HG03521 (cell line): ENCODE measurements around the gene PPP2R2C.

Experiments used
- ATAC-seq: cut with Tn5 transposase; IDR thresholded peaks from one replicate; pipeline ENCODE4 v1.9.1; 2021; ENCODE audit warnings: mild to moderate bottlenecking, moderate library complexity; ENCODE audit not compliant: unreplicated experiment

The PPP2R2C gene

DNA sequence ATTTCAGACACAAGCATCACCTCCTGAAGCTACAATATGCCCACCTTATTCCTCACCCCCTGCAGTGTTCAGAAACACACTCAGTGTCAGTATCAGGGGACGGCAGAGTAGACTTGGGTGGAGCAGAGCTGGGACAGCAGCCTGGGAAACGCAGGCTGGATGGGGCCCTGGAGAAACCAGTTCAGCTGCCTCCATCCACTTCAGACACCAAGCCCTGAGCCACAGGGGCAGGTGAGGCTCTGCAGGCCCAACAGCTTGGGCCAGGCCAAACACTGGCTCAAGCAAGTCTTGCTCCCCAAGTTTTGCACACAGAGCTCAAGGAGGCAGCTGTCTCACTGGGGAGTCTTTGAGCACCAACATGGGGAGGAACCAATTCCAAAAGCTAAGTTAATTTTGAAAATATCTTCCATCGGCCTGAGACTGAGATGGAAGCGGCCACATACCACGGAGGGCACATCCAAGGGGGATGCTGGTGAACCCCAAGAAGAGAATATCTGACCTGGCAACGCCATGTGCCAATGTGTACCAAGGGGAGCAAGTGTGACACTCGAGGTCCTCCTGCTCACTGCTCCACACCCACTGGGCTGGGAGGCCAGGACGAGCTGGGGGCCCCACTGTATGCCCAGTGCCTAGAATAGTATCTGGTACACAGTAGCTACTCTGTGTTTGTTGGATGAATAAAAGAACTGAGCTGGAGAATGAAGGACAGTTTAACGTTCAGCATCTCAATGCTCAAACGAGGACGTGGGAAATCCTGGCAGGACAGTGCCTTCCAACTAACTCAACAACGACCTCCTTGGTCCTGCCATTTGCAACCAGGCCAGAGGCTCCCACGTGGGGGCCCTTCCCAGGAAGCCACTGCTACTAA lies 45.6 kb downstream of the PPP2R2C start:
- no peak for ATAC-seq

DNA sequence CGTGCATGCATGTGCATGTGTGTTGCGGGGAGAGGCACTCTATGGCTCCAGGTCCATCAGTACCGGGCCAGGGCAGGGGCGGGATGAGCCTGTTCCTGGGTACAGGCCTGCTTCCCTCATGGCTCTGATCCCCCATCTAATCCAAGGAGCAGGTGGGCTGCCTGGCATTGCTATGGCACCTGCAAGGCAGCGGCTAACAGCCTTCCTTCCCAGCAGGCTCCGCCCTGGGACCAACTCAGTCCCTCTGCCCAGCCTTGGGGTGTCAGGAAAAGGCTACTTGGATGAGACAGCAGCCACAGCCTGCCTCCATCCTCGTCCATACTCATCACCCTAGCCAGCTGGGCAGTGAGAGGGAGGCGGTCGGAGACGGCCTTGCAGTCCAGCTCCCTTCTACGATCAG lies 46.5 kb downstream of the PPP2R2C start:
- no peak for ATAC-seq

DNA sequence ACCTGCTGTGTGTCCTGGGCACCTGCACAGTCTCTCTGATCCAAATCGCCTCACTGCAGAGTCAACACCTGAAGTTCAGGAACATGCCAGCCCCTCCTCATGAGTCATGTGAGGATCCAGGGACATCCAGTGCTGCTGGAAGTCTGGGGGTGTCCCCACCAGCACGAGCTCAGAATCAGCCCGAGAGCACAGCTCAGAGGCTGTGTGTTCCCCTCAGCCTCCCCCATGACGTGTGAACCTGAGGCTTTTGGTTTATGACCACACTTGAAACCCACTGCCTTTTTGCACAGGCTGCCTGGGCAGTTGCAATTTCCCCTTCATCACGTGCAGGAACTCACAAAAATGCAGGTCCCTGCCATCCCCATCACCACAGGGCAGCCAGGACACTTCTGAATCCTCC lies 47.1 kb downstream of the PPP2R2C start:
- ATAC-seq = no peak

DNA sequence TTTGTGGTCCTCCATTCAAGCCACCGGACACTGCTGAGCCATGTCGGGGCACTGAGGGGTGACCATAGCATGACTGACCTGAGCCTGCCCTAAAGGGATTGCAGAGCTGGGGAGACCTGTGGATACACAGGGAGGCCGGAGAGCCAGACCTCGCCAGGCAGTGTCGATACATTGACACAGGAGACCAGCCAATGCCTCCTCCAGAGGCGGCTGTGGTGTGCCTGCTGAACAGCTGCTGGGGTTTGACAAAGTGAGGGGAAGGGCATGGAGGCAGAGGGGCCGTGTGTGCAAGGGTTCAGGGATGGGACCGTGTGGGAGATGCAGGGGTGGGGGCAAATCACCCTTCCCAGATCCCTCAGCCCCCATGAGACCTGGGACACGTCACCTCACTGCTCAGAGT lies 48.0 kb downstream of the PPP2R2C start:
- ATAC-seq = no peak

DNA sequence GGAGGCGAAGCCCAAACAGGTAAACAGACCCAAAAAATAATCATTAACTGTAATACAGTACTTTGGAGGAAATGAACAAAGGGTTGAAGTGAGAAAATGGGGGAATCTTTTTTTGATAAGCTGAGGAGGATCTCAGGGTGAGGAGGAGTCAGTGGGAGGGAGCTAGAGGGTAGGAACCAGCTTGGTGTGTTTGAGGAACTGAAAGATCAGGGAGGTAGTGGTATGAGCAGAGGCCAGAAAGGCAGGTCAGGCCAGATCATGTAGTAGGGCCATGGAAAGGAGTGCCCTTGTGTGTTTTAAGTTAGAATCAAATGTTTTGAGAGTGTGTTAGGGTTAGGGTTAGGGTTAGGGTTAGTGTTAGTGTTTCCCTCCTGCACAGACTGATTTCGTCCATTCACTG lies 48.8 kb downstream of the PPP2R2C start:
- ATAC-seq = peak; percentile 92

DNA sequence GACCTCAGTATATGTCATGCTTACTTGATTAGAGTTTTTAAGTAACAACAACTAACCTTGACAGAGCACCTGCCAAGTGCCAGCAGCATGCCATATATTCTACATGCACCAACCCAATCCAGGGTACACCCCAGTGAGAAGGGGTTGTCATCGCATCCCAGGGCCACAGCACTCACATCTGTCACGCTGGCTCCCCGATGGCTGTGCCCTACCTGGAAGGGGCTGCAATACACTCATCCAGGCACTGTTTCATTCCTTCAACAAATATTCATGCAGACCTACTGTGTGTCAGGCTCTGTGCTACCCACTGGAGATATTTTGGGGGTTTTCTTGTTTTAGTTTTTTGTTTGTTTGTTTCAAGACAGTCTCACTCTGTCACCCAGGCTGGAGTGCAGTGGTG lies 49.5 kb downstream of the PPP2R2C start:
- no peak for ATAC-seq

DNA sequence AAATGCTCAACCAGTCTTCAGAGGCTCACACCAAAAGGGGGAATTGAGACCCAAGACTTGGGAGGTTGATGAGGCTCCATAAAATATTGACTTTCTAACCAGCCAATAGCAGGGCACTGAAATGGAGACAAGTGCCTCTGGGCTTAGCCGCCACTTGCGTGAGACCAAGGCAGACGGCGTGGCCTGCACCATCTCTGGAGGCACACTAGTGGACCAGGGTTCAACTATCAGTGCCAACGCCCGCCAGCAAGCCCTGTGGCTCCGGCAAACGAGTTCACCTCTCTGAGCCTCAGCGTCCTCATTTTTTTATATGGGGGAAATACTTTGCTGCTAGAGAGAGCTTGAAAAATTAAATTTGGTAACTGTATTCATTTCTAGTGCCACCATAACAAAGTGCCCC lies 50.3 kb downstream of the PPP2R2C start:
- no peak for ATAC-seq

DNA sequence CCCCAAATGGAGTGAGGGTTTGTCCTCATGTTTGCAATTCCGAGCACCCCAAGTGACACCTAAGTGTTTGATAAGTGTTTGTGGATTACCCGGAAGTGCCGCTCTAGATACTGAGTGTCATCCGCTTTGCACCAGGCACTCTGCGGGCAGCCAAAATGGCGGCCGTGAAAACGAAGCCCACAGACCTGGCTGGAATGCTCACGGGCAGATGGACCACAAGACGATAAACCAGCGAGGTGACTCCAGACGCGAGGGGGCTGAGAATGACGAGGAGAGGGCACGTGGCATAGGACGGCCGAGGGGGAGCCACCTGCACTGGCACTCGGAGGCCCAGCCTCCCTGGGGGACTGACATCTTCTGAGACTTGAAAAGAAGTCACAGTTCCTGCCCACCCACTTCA lies 51.0 kb downstream of the PPP2R2C start:
- ATAC-seq = no peak

DNA sequence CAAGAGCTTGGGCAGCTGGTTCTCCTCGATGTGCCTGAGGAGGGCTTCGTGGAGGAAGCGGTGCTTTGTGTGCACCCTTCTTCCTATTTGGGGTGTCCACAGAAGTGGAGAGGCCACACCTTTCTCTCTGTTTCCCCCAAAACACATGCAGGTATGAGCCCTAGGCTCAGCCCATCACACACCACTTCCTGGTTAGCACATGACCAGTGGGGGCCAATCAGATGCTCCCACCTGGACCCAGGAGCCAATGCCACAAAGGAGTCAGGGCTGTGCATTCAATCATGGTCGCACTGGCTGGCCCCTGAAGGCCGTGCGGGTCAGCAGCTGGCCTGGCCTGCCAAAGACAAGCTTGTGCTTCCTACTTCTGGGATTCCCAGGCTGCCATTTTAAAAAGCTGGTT lies 51.4 kb downstream of the PPP2R2C start:
- no peak for ATAC-seq

DNA sequence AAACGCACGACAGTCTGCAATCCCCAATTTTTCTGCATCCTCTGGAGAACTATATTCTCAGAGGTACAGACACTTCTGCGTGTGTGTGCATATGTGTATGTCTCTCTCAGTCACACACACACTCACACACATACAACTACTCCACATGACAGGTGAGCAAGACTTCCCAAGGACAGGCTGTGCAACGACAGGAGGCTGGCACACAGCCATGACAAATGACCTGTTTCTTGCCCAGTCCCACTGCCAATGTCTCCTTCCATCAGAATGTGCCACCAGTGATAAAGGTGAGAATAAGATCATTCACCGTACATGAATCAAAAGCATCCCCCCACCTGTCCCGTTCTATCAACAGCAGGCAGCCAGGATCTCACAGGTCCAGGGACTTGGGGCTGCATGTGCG lies 52.4 kb downstream of the PPP2R2C start:
- no peak for ATAC-seq

DNA sequence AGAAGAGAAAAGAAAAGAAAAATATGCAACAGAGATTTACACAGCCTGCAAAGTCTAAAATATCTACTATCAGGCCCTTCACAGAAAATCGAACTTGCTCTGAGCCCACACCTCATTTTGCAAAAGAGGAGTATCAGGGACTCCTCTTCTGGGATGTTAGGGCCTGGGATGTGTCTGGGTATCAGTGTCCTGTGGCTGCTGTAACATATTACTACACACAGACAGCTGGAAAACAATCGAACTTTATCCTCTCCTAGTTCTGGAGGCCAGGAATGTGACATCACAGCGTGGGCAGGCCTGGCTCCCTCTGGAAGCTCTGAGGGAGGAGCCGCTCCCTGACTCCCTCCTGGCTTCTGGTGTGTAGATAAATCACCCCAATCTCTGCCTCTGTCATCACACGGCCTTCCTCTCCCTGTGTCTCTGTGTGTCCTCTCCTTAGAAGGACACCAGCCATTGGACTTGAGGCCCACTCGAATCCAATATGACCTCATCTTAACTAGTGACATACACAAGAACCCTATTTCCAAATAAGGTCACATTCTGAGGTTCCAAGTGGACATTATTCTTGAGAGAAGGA lies 52.9 kb downstream of the PPP2R2C start:
- ATAC-seq = no peak

DNA sequence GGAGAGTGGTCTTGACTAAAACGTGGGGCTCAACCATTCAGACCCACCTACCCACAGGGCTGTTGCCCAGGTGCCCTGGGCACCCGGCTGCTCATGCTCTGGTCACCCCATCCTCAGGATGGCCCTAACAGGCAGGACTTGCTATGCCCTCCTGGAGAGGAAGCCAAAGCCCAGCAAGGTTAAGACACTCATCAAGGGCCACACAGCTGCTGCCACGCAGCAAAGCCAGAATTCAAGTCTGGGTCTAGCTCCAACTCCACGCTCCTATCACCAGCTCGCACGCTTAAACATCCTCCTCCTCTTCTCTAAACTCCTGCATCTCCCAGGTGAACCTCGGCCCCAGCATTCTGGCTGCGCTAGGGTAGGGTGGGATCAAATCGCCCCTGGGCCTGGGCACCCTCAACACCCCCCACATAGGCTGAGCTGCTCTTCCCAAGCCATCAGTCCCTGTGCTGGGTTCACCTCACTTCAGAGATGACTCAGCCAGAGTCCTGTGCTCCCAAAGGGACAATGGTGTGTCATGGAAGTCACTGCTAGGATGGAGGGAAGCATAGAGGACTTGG lies 54.1 kb downstream of the PPP2R2C start:
- ATAC-seq = no peak

DNA sequence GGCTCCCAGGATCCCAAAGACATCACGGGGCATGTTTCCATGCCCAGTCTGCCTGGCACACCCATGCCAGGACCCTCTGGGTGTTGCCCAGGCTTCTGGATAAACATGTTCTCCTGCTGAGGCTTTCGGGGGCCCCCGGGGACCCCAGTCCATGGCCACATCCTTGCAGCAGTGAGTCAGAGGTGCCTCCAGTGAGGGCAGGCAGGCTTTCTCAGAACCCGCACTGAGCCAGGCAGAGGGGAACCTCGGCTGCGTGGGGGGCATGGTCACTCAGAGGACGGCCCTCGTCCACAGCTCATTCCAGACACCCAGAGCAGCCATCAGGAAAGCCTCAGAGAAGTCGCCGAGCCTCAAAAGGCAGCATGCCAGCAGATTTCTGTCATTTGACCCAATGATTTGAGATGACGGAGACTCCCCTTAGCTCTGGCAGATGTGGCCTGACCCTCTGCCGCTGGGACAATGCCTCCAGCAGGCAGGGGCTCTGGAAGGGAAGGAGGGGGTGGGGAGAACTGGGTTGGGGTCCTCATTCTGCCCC lies 54.8 kb downstream of the PPP2R2C start:
- ATAC-seq = no peak

DNA sequence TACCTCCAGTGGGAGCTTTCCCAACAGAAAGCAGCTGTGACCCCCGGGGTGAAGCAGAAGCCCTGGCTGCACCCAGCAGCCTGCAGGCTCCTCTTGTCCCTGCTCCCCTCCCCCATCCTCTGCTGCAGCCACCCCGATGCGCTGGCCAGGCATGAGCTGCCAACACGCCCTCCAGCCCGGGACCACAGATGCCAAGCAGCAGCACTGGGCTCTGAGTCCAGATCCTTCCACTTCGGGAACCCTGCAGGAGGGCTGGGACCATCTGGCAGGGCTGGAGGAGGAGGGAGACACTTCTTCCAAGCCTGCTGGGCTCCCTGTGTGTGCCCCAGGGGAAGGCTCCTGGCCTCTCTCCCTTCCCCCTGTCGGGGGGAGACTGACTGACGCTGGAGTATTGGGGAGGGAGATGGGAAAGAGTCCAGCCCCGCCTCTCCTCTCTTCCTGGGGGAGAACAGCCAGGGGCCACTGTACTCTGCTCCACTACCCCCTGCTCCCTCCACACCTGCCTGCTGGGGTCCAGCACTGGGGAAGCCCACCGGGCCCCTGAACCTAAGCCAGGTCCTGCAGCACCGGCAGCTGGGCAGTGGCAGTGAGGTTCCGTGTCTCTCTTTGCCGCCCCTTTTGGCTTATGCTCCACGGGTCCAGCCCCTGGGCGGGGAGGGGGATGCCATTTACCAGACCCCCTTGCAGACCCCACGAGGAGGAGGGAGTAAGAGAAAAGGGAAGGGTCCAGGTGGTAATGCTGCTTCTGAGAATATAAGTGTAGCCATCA lies 55.7 kb downstream of the PPP2R2C start:
- ATAC-seq = no peak

DNA sequence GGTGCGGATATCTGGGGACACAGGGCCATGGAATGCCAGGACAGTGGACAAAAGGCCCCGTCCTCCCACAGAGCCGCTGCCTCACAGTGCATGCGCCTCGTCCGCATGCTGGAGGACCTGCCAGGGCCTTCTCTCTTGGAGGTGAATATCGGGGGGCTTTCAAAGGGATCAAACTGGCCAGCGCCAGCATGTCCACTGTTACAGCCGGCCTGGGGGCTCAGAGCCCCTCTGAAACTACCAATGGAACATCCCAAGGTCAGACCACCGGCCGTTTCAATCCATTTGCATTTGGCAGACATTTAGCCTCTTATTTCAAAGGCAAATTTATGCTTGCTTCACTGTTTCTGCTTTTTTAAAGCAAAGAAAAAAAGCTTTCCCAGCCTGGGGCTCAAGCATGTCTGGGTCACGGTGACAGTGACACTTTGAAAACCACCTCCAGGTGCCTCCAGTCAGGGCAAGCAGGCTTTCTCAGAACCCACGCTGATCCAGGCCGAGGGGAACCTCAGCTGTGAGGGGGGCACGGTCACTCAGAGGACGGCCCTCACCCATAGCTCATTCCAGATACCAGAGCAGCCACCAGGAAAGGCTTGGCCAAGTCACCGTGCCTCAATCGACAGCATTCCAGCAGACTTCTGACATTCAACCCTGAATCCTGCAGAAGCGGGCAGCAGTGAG lies 57.2 kb downstream of the PPP2R2C start:
- no peak for ATAC-seq

DNA sequence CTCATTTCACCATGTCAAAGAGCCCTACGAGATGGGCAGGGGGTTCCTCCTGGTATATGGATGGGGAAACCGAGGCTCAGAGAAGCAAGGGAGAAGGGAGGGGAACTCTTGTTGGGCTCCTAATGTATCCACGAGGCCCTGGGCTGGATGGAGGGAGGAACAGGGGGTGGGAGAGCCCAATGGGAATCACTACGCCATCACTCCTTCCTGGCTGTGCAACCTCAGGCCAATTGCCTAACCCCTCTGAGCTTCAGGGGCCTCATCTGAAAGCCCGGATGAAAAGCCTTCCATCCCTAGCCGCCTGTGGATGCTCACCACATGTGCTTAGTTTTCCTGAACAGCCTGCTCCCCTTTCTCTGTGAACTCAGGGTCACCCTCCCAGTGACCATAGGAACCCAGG lies 57.8 kb downstream of the PPP2R2C start:
- ATAC-seq = no peak

DNA sequence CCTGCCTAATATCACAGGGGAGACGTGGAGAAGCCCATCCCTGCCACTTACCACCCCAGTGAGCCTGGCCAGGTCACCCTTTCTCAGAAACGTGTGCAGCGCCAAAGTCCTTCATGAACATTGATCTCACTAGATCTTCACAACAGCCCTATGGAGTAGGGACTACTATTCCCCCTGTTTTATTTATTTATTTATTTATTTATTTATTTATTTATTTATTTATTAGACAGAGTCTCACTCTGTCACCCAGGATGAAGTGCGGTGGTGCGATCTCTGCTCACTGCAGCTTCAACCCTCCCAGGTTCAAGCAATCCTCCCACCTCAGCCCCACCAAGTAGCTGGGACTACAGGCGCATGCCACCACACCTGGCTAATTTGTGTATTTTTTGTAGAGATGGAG lies 61.8 kb downstream of the PPP2R2C start:
- ATAC-seq = no peak

DNA sequence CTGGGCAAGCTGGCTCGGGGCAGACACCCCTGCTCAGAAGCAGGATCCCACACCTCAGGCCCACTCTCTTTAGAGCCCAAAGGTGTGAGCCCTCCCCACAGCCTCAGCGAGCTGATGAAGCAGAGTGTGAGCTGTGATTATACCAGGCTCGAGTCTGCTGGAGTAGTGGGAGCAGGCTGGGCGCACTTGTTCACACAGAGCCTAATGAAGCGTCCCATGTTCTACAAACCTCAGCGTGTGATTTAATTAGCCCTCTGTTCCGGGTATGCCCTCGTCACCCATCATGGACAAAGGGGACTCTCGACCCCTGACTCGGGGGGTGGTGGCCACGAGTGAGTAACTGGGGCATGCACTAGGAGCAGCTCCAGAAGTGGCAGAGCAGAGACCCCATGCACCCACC lies 62.3 kb downstream of the PPP2R2C start:
- ATAC-seq = no peak

DNA sequence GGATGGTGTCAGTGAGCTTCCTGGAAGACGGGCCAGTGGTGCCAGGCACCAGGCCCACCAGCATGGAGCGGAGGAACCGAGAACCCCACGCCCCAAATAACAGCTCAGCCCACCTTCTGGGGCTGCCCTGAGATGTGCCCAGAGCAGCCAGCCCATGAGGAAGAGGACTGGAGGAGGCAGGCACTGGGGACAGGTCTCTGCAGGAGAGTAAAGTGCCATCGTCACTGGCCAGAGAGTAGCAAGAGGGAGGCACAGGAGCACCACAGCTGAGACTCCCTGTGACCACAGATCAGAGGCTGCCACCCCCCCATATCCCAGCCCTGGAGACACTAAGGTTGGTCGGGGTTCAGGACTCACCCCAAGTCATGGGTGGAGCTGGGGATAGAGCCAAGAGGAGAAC lies 63.0 kb downstream of the PPP2R2C start:
- ATAC-seq = no peak

DNA sequence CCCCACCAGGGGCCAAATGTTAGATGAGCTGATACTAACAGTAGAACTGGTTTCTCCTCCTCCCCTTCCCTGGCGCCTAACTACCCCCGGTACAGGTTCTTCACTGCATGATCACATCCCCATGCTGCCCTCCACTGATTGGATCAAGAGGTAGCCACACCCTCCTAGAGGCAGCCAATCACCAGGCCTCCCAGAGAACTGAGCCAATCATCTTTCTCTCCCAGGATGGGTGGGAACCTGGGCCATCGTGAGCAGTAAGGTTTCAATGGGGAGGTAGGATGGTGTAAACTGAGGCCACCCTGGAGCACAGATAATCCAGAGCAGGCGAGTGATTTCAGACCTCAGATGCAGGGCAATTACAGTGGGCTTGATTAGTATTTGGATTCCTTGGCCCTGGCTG lies 64.2 kb downstream of the PPP2R2C start:
- ATAC-seq = no peak

DNA sequence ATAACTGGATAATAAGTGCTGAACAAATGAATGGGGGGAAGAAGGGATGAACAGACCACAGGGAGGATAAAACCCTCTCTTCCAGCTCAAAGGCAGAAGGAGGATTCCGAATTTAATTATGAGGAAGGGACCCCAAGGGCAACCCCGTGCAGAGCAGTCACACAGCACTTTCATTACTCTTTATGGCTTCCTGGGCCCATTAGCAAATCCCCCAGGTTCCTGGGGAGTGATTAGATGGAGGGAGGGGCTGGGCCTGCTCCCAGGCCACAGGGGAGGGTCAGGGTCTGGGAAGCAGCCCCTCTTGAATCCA lies 67.1 kb downstream of the PPP2R2C start:
- no peak for ATAC-seq
